HG02678 (cell line): ENCODE measurements around the gene RBMS3.

Experiments
- ATAC-seq: cut with Tn5 transposase; IDR thresholded peaks from one replicate; pipeline ENCODE4 v1.9.1; 2021; ENCODE audit warnings: mild to moderate bottlenecking, moderate library complexity; ENCODE audit not compliant: unreplicated experiment

Gene RBMS3

GRCh38 chr3:29850641-29851040 lies 569.8 kb downstream of the RBMS3 start:
- ATAC-seq = no peak

GRCh38 chr3:29852767-29853166 lies 571.9 kb downstream of the RBMS3 start:
- no peak for ATAC-seq

- no peak for ATAC-seq
Observed at GRCh38 chr3:29853841-29854397, 573.0 kb downstream of the RBMS3 start.

GRCh38 chr3:29854821-29855220 lies 574.0 kb downstream of the RBMS3 start:
- no peak for ATAC-seq

- ATAC-seq = no peak
Observed at GRCh38 chr3:29859726-29860270, 578.9 kb downstream of the RBMS3 start.

- no peak for ATAC-seq
Observed at GRCh38 chr3:29864809-29865208, 583.9 kb downstream of the RBMS3 start.

GRCh38 chr3:29868543-29869101 lies 587.8 kb downstream of the RBMS3 start:
- ATAC-seq = no peak

- no peak for ATAC-seq
Observed at GRCh38 chr3:29870136-29870535, 589.3 kb downstream of the RBMS3 start.

GRCh38 chr3:29871087-29871486 lies 590.2 kb downstream of the RBMS3 start:
- no peak for ATAC-seq

- ATAC-seq = no peak
Observed at GRCh38 chr3:29880809-29881208, 599.9 kb downstream of the RBMS3 start.

- ATAC-seq = no peak
Observed at GRCh38 chr3:29887451-29887850, 606.6 kb downstream of the RBMS3 start.

GRCh38 chr3:29889215-29889614 lies 608.3 kb downstream of the RBMS3 start:
- ATAC-seq = no peak

- ATAC-seq = no peak
Observed at GRCh38 chr3:29890801-29891200, 609.9 kb downstream of the RBMS3 start.

- no peak for ATAC-seq
Observed at GRCh38 chr3:29892976-29893554, 612.2 kb downstream of the RBMS3 start.

GRCh38 chr3:29896856-29897255 lies 616.0 kb downstream of the RBMS3 start:
- no peak for ATAC-seq

GRCh38 chr3:29898171-29898965 lies 617.5 kb downstream of the RBMS3 start:
- no peak for ATAC-seq

- ATAC-seq = no peak
Observed at GRCh38 chr3:29899021-29899420, 618.1 kb downstream of the RBMS3 start.

- ATAC-seq = no peak
Observed at GRCh38 chr3:29901097-29901496, 620.2 kb downstream of the RBMS3 start.

GRCh38 chr3:29903600-29903999 lies 622.7 kb downstream of the RBMS3 start:
- ATAC-seq = no peak

GRCh38 chr3:29906906-29907305 lies 626.0 kb downstream of the RBMS3 start:
- no peak for ATAC-seq

GRCh38 chr3:29912600-29913288 lies 631.9 kb downstream of the RBMS3 start:
- ATAC-seq = no peak
